GM21515 (cell line): ENCODE measurements around the gene RAB6B.

ENCODE experiments used
- ATAC-seq: cut with Tn5 transposase; IDR thresholded peaks from one replicate; pipeline ENCODE4 v1.9.1; 2021; ENCODE audit not compliant: unreplicated experiment

RAB6B gene

GRCh38 chr3:133838916-133839800 lies 56.5 kb downstream of the RAB6B start:
- no peak for ATAC-seq

DNA sequence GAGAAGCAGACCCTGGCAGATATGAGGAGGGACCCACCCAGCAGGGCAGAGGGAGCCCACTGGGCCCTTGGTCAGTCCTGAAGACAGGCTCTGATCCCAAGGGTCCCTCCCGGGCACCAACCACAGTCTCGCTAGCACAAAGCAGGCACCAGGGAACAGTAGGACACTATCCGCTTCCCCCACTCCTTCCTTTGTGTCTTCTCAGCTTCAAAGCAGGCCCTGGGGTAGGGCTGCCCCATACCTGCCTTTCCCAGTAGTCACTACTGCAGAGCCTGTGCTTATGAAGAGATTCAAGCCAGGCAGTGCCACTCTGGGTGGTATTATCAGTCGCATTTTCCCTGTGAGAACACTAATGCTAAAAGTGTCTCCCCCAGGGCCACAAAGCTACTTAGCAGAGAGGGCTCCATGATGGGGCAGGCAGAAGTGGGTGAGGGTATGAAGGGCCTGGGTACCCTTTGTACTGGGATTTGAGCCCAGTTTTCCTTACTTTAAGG lies 57.3 kb downstream of the RAB6B start:
- ATAC-seq, result no peak

DNA sequence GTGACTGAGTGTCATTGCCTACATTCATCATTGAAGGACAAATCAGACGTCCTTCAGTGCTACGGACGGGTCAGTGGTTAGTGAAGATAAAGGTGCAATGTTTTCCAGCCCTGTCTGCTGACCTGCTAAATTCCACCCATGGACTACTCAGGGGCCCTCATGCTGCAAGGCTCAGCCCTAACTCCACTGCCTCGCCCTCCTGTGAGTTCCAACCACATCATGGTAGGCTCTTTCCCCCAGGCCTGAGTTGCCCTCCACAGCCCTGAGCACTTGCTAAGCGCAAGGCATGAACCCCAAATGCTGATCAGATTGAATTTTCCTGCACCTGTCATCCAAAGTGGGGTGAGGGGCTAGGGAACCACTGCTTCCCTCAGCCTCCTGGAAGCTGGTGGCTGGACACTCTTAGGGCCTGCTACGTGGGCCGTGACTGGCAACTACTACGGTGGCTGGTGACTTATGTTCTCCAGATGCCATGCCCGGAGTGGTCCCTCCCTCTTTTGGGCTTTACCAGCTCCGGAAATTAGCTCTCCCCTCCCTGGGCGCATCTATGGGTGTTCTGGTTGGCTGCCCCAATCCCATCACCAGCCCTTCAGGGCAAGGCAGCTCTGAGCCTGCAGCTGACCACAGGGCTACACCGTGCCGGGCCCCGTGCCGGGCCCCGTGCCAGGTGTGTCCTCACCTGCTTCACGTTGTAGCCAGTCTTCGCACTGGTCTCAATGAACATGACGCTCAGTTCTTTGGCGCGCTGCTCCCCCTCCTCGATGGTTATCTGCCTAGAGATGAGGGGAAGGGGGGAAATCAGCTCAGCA lies 58.0 kb downstream of the RAB6B start:
- no peak for ATAC-seq

- no peak for ATAC-seq
These were observed 59.1 kb downstream of the RAB6B start for GRCh38 chr3:133836497-133837158.

- ATAC-seq, result no peak
These were observed 59.7 kb downstream of the RAB6B start for GRCh38 chr3:133835961-133836360.

DNA sequence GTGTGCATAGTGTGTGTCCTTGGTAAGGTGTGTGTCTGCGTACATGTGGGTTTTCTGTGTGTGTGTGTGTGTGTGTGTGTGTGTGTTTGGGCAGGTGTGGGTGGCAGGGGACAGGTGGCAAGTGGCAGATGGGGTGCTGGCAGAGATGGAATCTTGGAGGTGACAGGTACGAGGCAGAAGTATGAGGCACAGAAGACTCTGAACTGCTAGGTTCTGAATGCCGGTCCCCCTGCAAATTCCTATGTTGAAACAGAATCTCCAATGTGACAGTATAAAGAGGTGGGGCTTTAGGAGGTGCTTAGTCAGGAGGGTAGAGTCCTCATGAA lies 60.3 kb downstream of the RAB6B start:
- ATAC-seq, result no peak

GRCh38 chr3:133834621-133835417 lies 60.9 kb downstream of the RAB6B start:
- no peak for ATAC-seq

DNA sequence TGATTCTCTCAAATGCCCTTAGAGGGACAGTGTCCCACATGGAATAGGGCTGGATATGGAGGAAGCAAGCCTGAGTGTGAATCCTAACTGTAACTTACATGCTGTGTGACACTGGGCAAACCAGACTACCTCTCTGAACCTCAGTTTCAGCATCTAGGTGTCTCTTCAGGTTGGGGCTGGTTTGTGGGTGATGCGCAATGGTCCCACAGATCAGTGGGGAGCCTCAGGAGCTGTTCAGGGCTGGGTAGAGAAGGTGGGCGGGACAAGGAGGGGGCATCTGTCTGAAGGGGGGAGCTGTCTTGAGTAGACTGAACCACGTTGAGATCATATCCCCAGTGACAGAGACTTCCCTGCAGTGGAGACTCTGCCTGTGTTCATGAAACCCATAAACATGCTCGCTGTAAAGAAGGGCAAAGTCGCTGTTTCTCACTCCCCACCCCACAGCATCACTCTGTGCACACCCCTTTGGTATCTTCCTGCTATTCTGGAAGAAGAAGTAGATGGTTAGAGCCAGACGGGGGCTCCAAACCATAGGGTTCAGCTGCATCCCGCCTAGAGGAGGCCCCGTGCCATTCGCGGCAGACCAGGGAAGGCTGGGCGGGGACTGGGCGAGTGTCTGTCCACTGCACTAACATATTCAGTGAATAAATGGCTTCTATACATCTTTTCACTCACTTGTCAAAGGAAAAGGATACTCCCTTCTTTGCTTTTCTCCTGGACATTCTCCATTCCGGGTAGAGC lies 61.6 kb downstream of the RAB6B start:
- no peak for ATAC-seq

- ATAC-seq, result no peak
These were observed 62.4 kb downstream of the RAB6B start for GRCh38 chr3:133833267-133833666.

GRCh38 chr3:133832802-133833144 lies 62.9 kb downstream of the RAB6B start:
- no peak for ATAC-seq

DNA sequence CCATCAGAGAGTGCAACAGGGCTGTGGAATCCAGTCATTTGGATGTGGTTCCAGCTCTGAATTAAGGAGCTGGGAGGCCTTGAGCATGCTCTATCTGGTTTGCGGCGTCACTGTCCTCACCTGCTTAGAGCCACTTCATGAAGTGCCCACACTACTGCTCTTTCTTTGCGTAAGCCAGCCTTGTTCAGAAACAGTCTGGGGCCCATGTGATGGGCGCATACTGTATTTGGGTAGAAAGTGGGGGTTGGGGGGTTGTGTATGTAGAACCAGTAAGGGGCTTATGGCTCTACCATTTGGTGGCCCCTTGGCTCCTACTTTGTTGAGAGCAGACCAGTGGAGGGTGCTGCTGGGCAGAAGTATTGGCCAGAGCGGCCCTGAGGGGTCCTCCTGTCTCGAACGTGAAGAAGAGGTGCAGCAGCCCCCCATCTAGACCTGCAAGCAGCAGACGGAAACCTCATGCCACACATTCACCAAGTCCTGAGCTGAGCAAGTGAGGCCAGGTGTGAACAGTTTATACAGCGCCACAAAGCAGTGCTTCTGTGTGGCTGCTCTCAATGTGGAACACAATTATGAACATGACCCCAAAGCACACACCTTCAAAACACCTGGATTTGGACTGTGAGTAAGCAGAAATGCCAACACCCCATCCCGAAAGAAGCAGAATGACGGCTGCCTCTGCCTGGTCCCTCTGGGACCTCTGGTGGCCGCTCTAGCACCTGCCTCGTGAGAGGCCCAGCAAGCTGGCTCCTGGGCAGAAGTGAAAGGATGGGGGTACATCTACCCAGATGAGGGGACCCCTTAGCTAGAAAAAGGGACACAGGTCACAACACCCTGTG lies 63.5 kb downstream of the RAB6B start:
- no peak for ATAC-seq

DNA sequence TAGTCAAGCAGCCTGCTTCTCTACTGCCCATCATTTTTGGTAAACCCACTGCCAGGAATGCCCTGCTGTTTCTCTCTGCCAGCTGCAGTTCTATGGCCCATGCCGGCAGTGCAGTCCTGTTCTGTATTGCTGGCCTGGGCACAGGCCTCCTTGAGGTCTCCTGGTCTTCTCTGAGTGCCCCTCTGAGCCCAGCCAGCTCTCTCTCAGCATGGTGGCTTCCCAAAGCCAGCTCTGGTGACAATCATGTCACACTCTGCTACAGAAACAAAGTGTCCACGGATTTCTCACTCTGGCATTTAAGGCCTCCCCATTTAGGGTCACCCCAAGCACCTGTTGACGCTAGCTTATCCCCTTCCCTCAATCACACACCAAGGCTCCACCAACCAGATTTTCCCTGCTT lies 65.6 kb downstream of the RAB6B start:
- ATAC-seq, result no peak

- ATAC-seq, result no peak
These were observed 66.4 kb downstream of the RAB6B start for GRCh38 chr3:133829310-133829707.

DNA sequence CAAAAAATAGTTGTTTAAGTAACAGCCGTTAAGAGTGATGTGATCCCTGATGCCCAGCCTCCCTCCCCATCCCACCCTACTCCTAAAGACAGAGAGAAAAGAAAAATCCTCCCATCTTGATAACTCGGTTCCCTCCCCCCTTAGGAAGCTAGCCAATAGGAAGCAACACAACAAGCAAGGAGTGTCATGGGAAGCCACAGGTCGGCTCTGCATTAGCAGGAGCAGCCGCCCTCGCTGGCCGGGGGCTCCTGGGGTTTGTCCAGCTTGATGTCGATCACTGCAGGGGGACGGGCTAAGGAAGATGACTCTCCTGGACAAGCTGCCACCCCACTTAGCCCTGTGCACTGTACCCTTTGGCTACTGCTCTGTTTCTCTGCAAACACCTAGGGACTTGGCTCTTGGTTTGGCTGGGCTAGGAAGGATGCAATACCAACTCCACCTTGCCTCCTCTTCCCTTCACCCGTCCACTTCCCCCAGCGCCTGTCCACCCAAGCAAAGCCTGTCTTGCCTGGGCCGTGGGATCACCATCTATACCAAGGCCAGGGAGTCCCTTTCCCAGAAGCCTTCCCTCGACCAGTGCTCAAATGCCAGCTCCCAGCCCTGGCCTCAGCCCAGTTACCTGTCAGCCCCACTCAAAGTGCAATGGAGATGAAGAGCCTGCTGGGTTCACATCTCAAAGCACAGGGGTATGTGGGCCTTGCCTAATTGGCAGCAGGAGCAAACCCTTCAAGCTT lies 66.9 kb downstream of the RAB6B start:
- no peak for ATAC-seq

DNA sequence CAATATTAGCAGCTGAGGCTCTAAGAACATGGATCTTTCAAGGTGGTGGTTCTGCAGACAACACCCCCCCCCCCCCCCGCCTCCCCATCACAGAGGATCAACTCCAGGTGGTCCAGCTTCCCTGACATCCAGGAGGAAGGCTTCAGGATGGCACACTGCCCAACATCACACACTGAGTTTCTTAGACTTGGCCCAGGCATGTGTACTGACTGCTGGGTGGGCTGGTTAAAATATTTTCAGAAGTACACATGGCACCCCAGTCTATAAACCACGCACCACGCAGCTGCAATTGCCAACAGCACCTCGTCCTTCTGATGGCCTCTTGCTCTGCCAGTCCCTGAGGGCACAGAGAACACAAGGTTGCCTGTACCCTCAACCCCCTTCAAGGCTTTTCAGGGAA lies 68.0 kb downstream of the RAB6B start:
- no peak for ATAC-seq

- ATAC-seq, result no peak
These were observed 68.5 kb downstream of the RAB6B start for GRCh38 chr3:133827136-133827535.

- ATAC-seq, result no peak
These were observed 69.5 kb downstream of the RAB6B start for GRCh38 chr3:133825969-133826727.

DNA sequence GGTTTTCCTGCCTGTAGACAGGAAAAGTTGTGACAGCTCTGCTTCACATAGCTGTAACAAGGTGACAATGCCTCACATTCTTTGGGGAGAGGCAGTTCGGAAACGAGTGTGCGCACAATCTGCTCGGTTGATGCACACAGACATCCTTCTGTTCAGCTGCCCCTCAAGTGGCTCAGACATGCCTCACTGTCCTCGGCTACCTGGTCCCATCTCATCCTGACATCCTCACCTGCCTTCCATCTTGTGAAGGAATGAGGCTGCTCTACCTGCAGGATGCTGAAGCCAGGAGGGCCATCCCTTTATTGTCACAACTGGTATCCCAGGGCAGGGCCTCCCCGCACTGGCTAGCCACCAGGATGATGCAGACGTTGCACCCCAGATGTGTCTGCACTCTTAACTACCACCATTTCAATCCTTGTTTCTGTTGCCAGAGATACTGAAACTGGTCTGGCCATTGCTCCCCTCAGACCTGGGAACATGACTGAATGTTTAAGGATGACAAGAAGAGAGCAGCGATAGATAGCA lies 70.7 kb downstream of the RAB6B start:
- no peak for ATAC-seq
